Natural killer cell (primary cell): Measurements from ENCODE around the gene ANKRD44. TPM values are rescaled to one million over a fixed set of nuclear protein-coding genes. Genes with fewer than 3 reads are reported as not detected.

ENCODE experiments used
- total RNA-seq, 4 donors: library from RNA; stranded (reverse); fragments of 120-200 nt in 1 of 4; gene quantifications; one replicate each; pipeline versions ENCODE4 v1.2.3 to v1.2.4, GENCODE V29; 2013 to 2022

ANKRD44 gene
- total RNA-seq, 3 donors from 2014 or later (not counting 1 experiment from before 2014, with no cell fraction given): 252 to 376 (median 311) TPM

Other genes starting within 250 kb of the ANKRD44 start
- 100 to 1,000 TPM; 387 to 472 (median 447) TPM for gene SF3B1, start 124.2 kb upstream of the ANKRD44 start, total RNA-seq
- 10 to 100 TPM; 64.6 to 79.2 (median 72.5) TPM for gene COQ10B, start 142.8 kb upstream of the ANKRD44 start, total RNA-seq
- 100 to 1,000 TPM in 2 of 3 donors, 10 to 100 TPM in 1; 79.7 to 130 (median 113) TPM for gene HSPD1, start 189.1 kb upstream of the ANKRD44 start, total RNA-seq
- 10 to 100 TPM; 47.6 to 70.7 (median 50.7) TPM for gene HSPE1, start 189.6 kb upstream of the ANKRD44 start, total RNA-seq
- 10 to 100 TPM; 27.1 to 40.0 (median 34.9) TPM for gene MOB4, start 205.3 kb upstream of the ANKRD44 start, total RNA-seq